Ovary (tissue), 9 donors: ENCODE measurements around the gene BRAT1. TPM values are rescaled to one million over a fixed set of nuclear protein-coding genes. Genes with fewer than 3 reads are reported as not detected.
"Not testable (repeated sequence)": the region's sequence is repeated elsewhere in the genome, so short reads cannot be mapped to it uniquely, and the experiment has no call there.

Experiments used
- DNase-seq, 5 donors: peaks; one replicate each; pipeline ENCODE4 v3.0.0-alpha.2; 2019 to 2020
- H3K27ac ChIP-seq, 2 donors: fragments of 200-600 bp; one replicate each; pipeline versions ENCODE4 v1.5.1 to v1.8.0; 2019 to 2022
- H3K27me3 ChIP-seq: fragments of 200-600 bp; one replicate; pipeline ENCODE4 v1.8.0; 2022
- H3K36me3 ChIP-seq: fragments of 200-600 bp; sonication (generic); one replicate; pipeline ENCODE4 v1.5.1; 2019
- H3K4me1 ChIP-seq: one replicate; pipeline ENCODE4 v1.8.1; 2013; ENCODE audit warnings: mild to moderate bottlenecking, moderate library complexity; ENCODE audit not compliant: insufficient read depth
- H3K4me3 ChIP-seq: fragments of 200-600 bp; sonication (generic); one replicate; pipeline ENCODE4 v1.5.1; 2017
- H3K9me3 ChIP-seq, 2 donors: fragments of 200-600 bp in 1 of 2; sonication (generic) in 1 of 2; one replicate each; pipeline versions ENCODE4 v1.5.1 to v1.8.1; 2013 to 2019; ENCODE audit warnings: mild to moderate bottlenecking in 1 of 2, moderate library complexity in 1 of 2
- CTCF ChIP-seq, 3 donors: fragments of 450-650 bp in 2 of 3; fragments of 200-600 bp in 1 of 3; IDR thresholded peaks; one replicate each; pipeline versions ENCODE4 v1.5.1 to v1.8.0; 2016 to 2022; ENCODE audit warnings: antibody characterized with exemption in 3 of 3, mild to moderate bottlenecking in 1 of 3
- EP300 ChIP-seq: sonication (generic); formaldehyde crosslinking; IDR thresholded peaks from one replicate; pipeline ENCODE4 v1.6.1; 2017; ENCODE audit warnings: antibody characterized with exemption
- POLR2A ChIP-seq: fragments of 450-650 bp; IDR thresholded peaks from one replicate; pipeline ENCODE4 v1.6.1; 2017; ENCODE audit warnings: antibody characterized with exemption, mild to moderate bottlenecking, moderate library complexity
- WGBS, 3 donors: extraction: QIAGEN DNeasy Blood & Tissue Kit in 1 of 3; methylation state at CpG; one replicate each; pipeline versions ENCODE4 v1.1.5 to v1.1.7; 2013 to 2017; 5-methylcytosine and 5-hydroxymethylcytosine counted together
- intact Hi-C, 4 donors: fragments of 100-400 bp; cut with DNase I; formaldehyde crosslinking; loops; one replicate each; pipeline versions ENCODE4 v1.11.0 to v1.15.1; 2022 to 2023
- polyA plus RNA-seq, 2 donors: library from polyadenylated mRNA; stranded (reverse); fragments of 200-250 nt in 1 of 2; fragments of 350-450 nt in 1 of 2; fragmentation: Illumina TruSeq in 1 of 2; extraction: RNeasy Lipid Tissue Mini Kit (QIAGEN cat#74804) in 1 of 2; gene quantifications; one replicate each; pipeline ENCODE4 v1.2.3, GENCODE V29; 2013 to 2014
- total RNA-seq, 7 donors: library from RNA; depleted of rRNA in 2 of 7; stranded (reverse); fragments of >200 nt in 2 of 7; fragmentation: NEBNext Ultra II Directional in 3 of 7; extraction: Animal tissue kit (Norgen Biotek cat#: 25700) in 3 of 7; gene quantifications; one replicate each; pipeline versions ENCODE4 v1.1.0 to v1.2.4, GENCODE V29; 2016 to 2023
- donor health status: DM: no; HTN: no; CAD: no; lungs with moderate emphysema.
- donor health status: DM: no; HTN: no; CAD: no.
- donor health status: Bipolar disorder and iron deficiency.
- donor health status: DM: yes; HTN: yes; CAD: no.
- donor health status: DM: no; HTN: no; CAD: no.
- donor health status: DM: yes; HTN: yes; CAD: no.

BRAT1 gene
- total and polyA plus RNA-seq, 9 donors = 1.3 to 39.1 (median 30.2) TPM

- Histone ChIP-seq H3K9me3 (no peaks in the 10 kb centered on the region), H3K4me3 (no peak overlapping the region), H3K36me3 (no peaks in the 10 kb centered on the region), H3K27ac (no peak overlapping the region), H3K27me3 (no peaks in the 10 kb centered on the region), H3K4me1 (no peaks in the 10 kb centered on the region)
- intact Hi-C loops = no loop called here
- 87 to 91% (median 88%) methylated on average over 46 to 47 of the region's 47 CpGs for WGBS, 3 donors
- no peak for TF ChIP-seq CTCF (IDR thresholded peaks at IDR 0.05)
- TF ChIP-seq POLR2A = no peak
- TF ChIP-seq EP300 = no peak
- DNase-seq = peak in 1 of 5 donors; percentile 22
Observed at GRCh38 chr7:2537981-2538851, 17.1 kb downstream of the BRAT1 start.

GRCh38 chr7:2535872-2536627, 19.3 kb downstream of the BRAT1 start:
- whole genome bisulfite sequencing, 3 donors = 70 to 82% (median 80%) methylated on average over 8 to 19 of the region's 19 CpGs
- H3K27ac ChIP-seq, H3K36me3 ChIP-seq, H3K4me3 ChIP-seq, H3K9me3 ChIP-seq, DNase-seq, H3K27me3 ChIP-seq, intact Hi-C loops, H3K4me1 ChIP-seq: not testable (repeated sequence)

- intact Hi-C loops = not testable (repeated sequence)
Observed at GRCh38 chr7:2534214-2534613, 21.1 kb downstream of the BRAT1 start.

GRCh38 chr7:2533566-2533965, 21.8 kb downstream of the BRAT1 start:
- DNase-seq, H3K27me3 ChIP-seq, H3K9me3 ChIP-seq, H3K4me3 ChIP-seq, H3K36me3 ChIP-seq, H3K4me1 ChIP-seq, H3K27ac ChIP-seq, intact Hi-C loops: not testable (repeated sequence)
- 65 to 81% (median 77%) methylated on average over 4 to 5 of the region's 8 CpGs for WGBS, 3 donors

More at GRCh38 chr7:2534214-2534613, 21.1 kb downstream of the BRAT1 start:
- H3K36me3 ChIP-seq, H3K27ac ChIP-seq, H3K9me3 ChIP-seq, H3K27me3 ChIP-seq, DNase-seq, H3K4me1 ChIP-seq, H3K4me3 ChIP-seq: not testable (repeated sequence)
- 91 to 95% methylated on average over 4 to 29 of the region's 34 CpGs; no CpG with 5 or more reads in 1 of the 3 donors for WGBS, 3 donors

- WGBS, 3 donors = 90 to 94% (median 92%) methylated on average over 4 to 7 of the region's 8 CpGs
- DNase-seq, H3K27me3 ChIP-seq, intact Hi-C loops, H3K4me1 ChIP-seq, H3K4me3 ChIP-seq, H3K9me3 ChIP-seq, H3K27ac ChIP-seq, H3K36me3 ChIP-seq: not testable (repeated sequence)
Observed at GRCh38 chr7:2532816-2533215, 22.5 kb downstream of the BRAT1 start.

- H3K27me3 ChIP-seq, H3K4me1 ChIP-seq, H3K27ac ChIP-seq, H3K36me3 ChIP-seq, intact Hi-C loops, H3K4me3 ChIP-seq, DNase-seq, H3K9me3 ChIP-seq: not testable (repeated sequence)
- 87 to 94% (median 89%) methylated on average over 8 to 15 of the region's 15 CpGs for whole genome bisulfite sequencing, 3 donors
Observed at GRCh38 chr7:2532199-2532772, 23.0 kb downstream of the BRAT1 start.

- H3K9me3 ChIP-seq, H3K4me3 ChIP-seq, H3K27me3 ChIP-seq, DNase-seq, intact Hi-C loops, H3K27ac ChIP-seq, H3K4me1 ChIP-seq, H3K36me3 ChIP-seq: not testable (repeated sequence)
- 19 to 50% (median 27%) methylated on average over 1 to 17 of the region's 17 CpGs for WGBS, 3 donors
Observed at GRCh38 chr7:2531796-2532110, 23.6 kb downstream of the BRAT1 start.

- H3K4me3 ChIP-seq, intact Hi-C loops, H3K4me1 ChIP-seq: not testable (repeated sequence)
Observed at GRCh38 chr7:2530994-2531795, 24.1 kb downstream of the BRAT1 start.

More at GRCh38 chr7:2530994-2531795, 24.1 kb downstream of the BRAT1 start:
- H3K27ac ChIP-seq, DNase-seq, H3K9me3 ChIP-seq, H3K27me3 ChIP-seq, H3K36me3 ChIP-seq: not testable (repeated sequence)
- WGBS, 3 donors = 34 to 60% (median 38%) methylated on average over 19 to 43 of the region's 43 CpGs
